Ovary (tissue), 9 donors: Measurements from ENCODE around the gene TMEM63A. TPM values are rescaled to one million over a fixed set of nuclear protein-coding genes. Genes with fewer than 3 reads are reported as not detected.
A peak's percentile ranks its signal among the peaks of the same experiment; 100 is the strongest.

Experiments
- DNase-seq, 5 donors: peaks; one replicate each; pipeline ENCODE4 v3.0.0-alpha.2; 2019 to 2020
- H3K27ac ChIP-seq, 2 donors: fragments of 200-600 bp; one replicate each; pipeline versions ENCODE4 v1.5.1 to v1.8.0; 2019 to 2022
- H3K27me3 ChIP-seq: fragments of 200-600 bp; one replicate; pipeline ENCODE4 v1.8.0; 2022
- H3K36me3 ChIP-seq: fragments of 200-600 bp; sonication (generic); one replicate; pipeline ENCODE4 v1.5.1; 2019
- H3K4me1 ChIP-seq: one replicate; pipeline ENCODE4 v1.8.1; 2013; ENCODE audit warnings: mild to moderate bottlenecking, moderate library complexity; ENCODE audit not compliant: insufficient read depth
- H3K4me3 ChIP-seq: fragments of 200-600 bp; sonication (generic); one replicate; pipeline ENCODE4 v1.5.1; 2017
- H3K9me3 ChIP-seq, 2 donors: fragments of 200-600 bp in 1 of 2; sonication (generic) in 1 of 2; one replicate each; pipeline versions ENCODE4 v1.5.1 to v1.8.1; 2013 to 2019; ENCODE audit warnings: mild to moderate bottlenecking in 1 of 2, moderate library complexity in 1 of 2
- EP300 ChIP-seq: sonication (generic); formaldehyde crosslinking; IDR thresholded peaks from one replicate; pipeline ENCODE4 v1.6.1; 2017; ENCODE audit warnings: antibody characterized with exemption
- POLR2A ChIP-seq: fragments of 450-650 bp; IDR thresholded peaks from one replicate; pipeline ENCODE4 v1.6.1; 2017; ENCODE audit warnings: antibody characterized with exemption, mild to moderate bottlenecking, moderate library complexity
- WGBS, 3 donors: extraction: QIAGEN DNeasy Blood & Tissue Kit in 1 of 3; methylation state at CpG; one replicate each; pipeline versions ENCODE4 v1.1.5 to v1.1.7; 2013 to 2017; 5-methylcytosine and 5-hydroxymethylcytosine counted together
- intact Hi-C, 4 donors: fragments of 100-400 bp; cut with DNase I; formaldehyde crosslinking; loops; one replicate each; pipeline versions ENCODE4 v1.11.0 to v1.15.1; 2022 to 2023
- polyA plus RNA-seq, 2 donors: library from polyadenylated mRNA; stranded (reverse); fragments of 200-250 nt in 1 of 2; fragments of 350-450 nt in 1 of 2; fragmentation: Illumina TruSeq in 1 of 2; extraction: RNeasy Lipid Tissue Mini Kit (QIAGEN cat#74804) in 1 of 2; gene quantifications; one replicate each; pipeline ENCODE4 v1.2.3, GENCODE V29; 2013 to 2014
- total RNA-seq, 7 donors: library from RNA; depleted of rRNA in 2 of 7; stranded (reverse); fragments of >200 nt in 2 of 7; fragmentation: NEBNext Ultra II Directional in 3 of 7; extraction: Animal tissue kit (Norgen Biotek cat#: 25700) in 3 of 7; gene quantifications; one replicate each; pipeline versions ENCODE4 v1.1.0 to v1.2.4, GENCODE V29; 2016 to 2023
- TF ChIP-seq, protein P1 (sequence below), 3 donors: fragments of 450-650 bp in 2 of 3; fragments of 200-600 bp in 1 of 3; IDR thresholded peaks; one replicate each; pipeline versions ENCODE4 v1.5.1 to v1.8.0; 2016 to 2022; ENCODE audit warnings: antibody characterized with exemption in 3 of 3, mild to moderate bottlenecking in 1 of 3
- donor health status: DM: no; HTN: no; CAD: no; lungs with moderate emphysema.
- donor health status: DM: no; HTN: no; CAD: no.
- donor health status: Bipolar disorder and iron deficiency.
- donor health status: DM: yes; HTN: yes; CAD: no.
- donor health status: DM: no; HTN: no; CAD: no.
- donor health status: DM: yes; HTN: yes; CAD: no.

Gene TMEM63A
- total and polyA plus RNA-seq, 9 donors: 29.6 to 82.8 (median 53.0) TPM

DNA sequence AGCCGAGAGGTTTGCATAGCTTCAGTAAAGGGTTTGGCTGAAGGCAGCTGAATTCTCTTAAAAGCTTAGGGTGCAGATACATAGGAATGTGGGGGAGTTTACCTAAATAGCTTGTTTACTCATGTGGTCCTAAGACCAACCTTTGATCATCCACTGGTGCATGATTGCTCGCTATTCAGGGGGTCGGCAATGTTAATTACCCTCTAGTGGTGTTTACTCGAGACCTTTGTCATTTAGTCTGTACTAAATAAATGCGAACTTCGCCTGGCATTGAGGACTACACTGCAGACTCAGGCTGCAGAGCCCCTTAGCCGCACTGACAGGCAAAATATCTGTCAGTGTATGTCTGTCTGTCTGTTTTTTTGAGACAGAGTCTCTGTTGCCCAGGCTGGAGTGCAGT is 31.8 kb downstream of the TMEM63A start:
- Histone ChIP-seq H3K27ac (peak overlapping the region in 1 of 2 donors; percentile 23), H3K9me3 (no peaks in the 10 kb centered on the region), H3K27me3 (no peaks in the 10 kb centered on the region), H3K36me3 (no peaks in the 10 kb centered on the region), H3K4me3 (no peak overlapping the region), H3K4me1 (peaks cover 19% of the 10 kb centered on the region)
- intact Hi-C loops: no loop called here
- WGBS, 3 donors: 83 to 91% (median 83%) methylated on average over 7 of the region's 7 CpGs
- TF ChIP-seq, protein P1, sequence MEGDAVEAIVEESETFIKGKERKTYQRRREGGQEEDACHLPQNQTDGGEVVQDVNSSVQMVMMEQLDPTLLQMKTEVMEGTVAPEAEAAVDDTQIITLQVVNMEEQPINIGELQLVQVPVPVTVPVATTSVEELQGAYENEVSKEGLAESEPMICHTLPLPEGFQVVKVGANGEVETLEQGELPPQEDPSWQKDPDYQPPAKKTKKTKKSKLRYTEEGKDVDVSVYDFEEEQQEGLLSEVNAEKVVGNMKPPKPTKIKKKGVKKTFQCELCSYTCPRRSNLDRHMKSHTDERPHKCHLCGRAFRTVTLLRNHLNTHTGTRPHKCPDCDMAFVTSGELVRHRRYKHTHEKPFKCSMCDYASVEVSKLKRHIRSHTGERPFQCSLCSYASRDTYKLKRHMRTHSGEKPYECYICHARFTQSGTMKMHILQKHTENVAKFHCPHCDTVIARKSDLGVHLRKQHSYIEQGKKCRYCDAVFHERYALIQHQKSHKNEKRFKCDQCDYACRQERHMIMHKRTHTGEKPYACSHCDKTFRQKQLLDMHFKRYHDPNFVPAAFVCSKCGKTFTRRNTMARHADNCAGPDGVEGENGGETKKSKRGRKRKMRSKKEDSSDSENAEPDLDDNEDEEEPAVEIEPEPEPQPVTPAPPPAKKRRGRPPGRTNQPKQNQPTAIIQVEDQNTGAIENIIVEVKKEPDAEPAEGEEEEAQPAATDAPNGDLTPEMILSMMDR (IDR thresholded peaks at IDR 0.05): no peak
- TF ChIP-seq EP300 (no peak), POLR2A (no peak)
- no peak for DNase-seq

DNA sequence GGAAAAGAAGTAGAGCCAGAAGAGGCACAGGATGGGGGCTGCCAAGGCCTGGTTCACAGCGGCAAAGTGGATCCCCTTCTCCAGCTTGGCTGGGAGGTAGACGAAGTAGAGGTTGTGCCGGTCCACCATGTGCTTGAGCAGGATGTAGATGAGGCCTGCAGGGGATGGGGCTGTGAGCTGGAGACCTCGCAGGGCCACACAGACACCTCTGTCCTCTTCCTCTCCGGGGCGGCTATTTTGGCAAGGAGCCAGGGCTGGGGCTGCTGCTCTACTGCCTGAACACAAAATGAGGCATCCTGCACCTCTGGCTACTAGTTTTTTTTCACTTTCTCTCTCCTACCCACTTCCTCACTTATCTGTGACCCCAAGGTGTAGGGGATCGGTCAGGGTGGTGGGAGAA is 32.3 kb downstream of the TMEM63A start:
- TF ChIP-seq POLR2A (no peak), EP300 (no peak)
- TF ChIP-seq, protein P1 (IDR thresholded peaks at IDR 0.05): no peak
- H3K4me1 ChIP-seq: peaks cover 20% of the 10 kb centered on the region
- no peaks in the 10 kb centered on the region for H3K9me3 ChIP-seq
- H3K36me3 ChIP-seq: no peaks in the 10 kb centered on the region
- no peaks in the 10 kb centered on the region for H3K27me3 ChIP-seq
- intact Hi-C loops: loop anchor here in 3 of 4 donors (5.0 to 10.0 kb wide), 4 partner anchors 38 to 375 kb away; partner anchors contain the start of genes SRP9 (in 2 of the 3) and EPHX1 (in 1 of the 3)
- H3K4me3 ChIP-seq: no peak overlapping the region
- 53 to 61% (median 61%) methylated on average over 7 of the region's 7 CpGs for WGBS, 3 donors
- DNase-seq: peak; percentile 58 to 74 (median 63)
- H3K27ac ChIP-seq: peak overlapping the region; percentile 13 to 31

DNA sequence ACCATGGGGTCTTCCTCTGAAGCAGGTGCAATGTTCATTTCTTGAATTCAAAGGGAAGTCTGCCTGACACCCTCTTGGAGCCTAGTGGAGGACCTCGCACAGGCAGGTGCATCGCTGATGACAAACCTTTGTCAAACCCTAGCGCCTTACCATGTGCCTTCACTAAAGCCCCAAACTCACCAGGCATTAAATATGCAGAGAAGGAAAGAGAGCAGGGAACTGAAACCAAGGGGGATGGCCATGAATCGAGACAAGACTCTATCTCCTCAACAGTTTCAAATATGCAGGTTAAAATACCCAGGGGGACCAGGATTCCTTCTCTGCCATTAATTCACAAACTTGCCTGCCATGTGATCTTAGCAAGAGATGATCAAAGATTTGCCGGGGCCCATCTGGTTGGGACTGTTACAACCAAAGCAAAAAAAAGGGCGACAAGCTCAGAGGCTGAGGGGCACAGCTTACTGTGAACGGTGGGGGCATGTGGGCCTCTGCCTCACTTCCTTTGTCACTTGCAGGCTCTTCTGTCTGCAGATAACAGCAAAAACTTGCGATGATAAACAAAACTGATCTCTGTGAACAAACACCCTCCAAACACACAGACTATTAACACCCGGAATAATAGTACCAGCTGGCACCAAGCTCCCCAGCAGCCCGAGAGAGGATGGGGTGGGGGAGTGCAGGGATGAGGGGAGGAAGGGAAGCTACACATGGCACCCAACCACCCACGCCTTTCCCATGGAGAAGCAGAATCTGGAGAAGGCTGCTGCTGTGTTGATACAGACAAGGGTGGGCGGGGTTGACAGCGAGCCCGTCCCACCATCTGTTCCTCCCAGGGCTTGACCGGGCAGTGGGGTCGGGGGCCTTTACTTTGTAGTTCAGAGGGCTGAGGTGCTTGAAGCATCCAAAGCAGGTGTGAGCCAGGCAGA is 33.9 kb downstream of the TMEM63A start:
- peak in 1 of 5 donors; percentile 58 for DNase-seq
- Histone ChIP-seq H3K4me1 (peaks cover 20% of the 10 kb centered on the region), H3K36me3 (no peaks in the 10 kb centered on the region), H3K27me3 (no peaks in the 10 kb centered on the region), H3K27ac (peak overlapping the region in 1 of 2 donors; percentile 39), H3K4me3 (no peak overlapping the region), H3K9me3 (no peaks in the 10 kb centered on the region)
- intact Hi-C loops: loop anchor here in 3 of 4 donors (5.0 to 10.0 kb wide), 4 partner anchors 36 to 373 kb away; partner anchors contain the start of genes SRP9 (in 2 of the 3) and EPHX1 (in 1 of the 3)
- TF ChIP-seq EP300 (no peak), POLR2A (no peak)
- TF ChIP-seq, protein P1 (IDR thresholded peaks at IDR 0.05): no peak
- whole genome bisulfite sequencing, 3 donors: 33 to 53% (median 38%) methylated on average over 16 of the region's 16 CpGs

DNA sequence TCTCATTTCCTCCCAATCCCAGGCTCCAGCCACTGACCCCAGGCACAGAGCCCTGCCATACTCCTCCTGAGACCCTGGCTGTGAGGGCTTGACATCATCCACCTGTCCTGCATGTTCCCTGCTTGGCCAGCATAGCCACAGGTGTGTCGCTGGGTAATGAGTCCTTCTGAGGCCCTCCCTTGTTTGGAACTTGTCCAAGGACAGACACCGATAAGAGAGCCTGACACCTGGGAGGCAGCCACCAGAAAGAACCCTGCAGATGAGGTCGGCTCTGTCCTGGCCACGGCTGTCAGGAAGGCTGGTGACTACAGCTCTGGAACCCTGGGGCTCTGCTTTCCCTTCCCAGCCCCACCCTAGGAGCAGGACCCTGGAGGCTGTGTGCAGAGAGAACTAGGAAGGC is 34.6 kb downstream of the TMEM63A start:
- H3K27ac ChIP-seq: peak overlapping the region in 1 of 2 donors; percentile 39
- TF ChIP-seq, protein P1 (IDR thresholded peaks at IDR 0.05): no peak
- TF ChIP-seq POLR2A (no peak), EP300 (no peak)
- no peaks in the 10 kb centered on the region for H3K36me3 ChIP-seq
- no peak for DNase-seq
- H3K27me3 ChIP-seq: no peaks in the 10 kb centered on the region
- H3K4me3 ChIP-seq: no peak overlapping the region
- peaks cover 20% of the 10 kb centered on the region for H3K4me1 ChIP-seq
- intact Hi-C loops: loop anchor here in 3 of 4 donors (5.0 to 10.0 kb wide), 4 partner anchors 35 to 373 kb away; partner anchors contain the start of genes SRP9 (in 2 of the 3) and EPHX1 (in 1 of the 3)
- WGBS, 3 donors: 22 to 31% (median 27%) methylated on average over 4 of the region's 4 CpGs
- H3K9me3 ChIP-seq: no peaks in the 10 kb centered on the region
